HG02798 (cell line): ENCODE results near the gene CDK5RAP3.
"Not testable (repeated sequence)": the region's sequence is repeated elsewhere in the genome, so short reads cannot be mapped to it uniquely, and the experiment has no call there.

Experiments used
- ATAC-seq: cut with Tn5 transposase; IDR thresholded peaks from one replicate; pipeline ENCODE4 v1.9.1; 2021; ENCODE audit warnings: mild to moderate bottlenecking; ENCODE audit not compliant: unreplicated experiment, poor library complexity

The CDK5RAP3 gene

DNA sequence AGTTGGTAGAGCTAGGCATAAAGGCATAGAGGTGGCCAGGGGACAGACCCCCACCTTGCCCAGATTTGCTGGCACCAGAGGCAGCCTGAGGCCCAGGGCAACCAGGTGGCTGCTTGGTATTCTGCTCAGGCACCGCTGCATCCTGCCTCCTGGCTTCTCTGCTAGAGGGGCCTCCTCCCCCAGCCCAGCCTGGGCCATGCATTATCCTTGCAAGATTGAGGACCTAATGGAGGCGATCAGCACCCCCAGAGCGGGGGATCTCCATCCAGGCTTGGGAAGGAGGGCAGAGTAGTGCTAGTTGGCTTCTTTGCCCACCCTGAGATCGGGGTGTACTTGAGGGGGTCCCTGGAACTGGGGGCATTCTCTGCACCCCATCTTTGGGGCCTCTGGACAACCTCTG lies 23.8 kb downstream of the CDK5RAP3 start:
- ATAC-seq: no peak

DNA sequence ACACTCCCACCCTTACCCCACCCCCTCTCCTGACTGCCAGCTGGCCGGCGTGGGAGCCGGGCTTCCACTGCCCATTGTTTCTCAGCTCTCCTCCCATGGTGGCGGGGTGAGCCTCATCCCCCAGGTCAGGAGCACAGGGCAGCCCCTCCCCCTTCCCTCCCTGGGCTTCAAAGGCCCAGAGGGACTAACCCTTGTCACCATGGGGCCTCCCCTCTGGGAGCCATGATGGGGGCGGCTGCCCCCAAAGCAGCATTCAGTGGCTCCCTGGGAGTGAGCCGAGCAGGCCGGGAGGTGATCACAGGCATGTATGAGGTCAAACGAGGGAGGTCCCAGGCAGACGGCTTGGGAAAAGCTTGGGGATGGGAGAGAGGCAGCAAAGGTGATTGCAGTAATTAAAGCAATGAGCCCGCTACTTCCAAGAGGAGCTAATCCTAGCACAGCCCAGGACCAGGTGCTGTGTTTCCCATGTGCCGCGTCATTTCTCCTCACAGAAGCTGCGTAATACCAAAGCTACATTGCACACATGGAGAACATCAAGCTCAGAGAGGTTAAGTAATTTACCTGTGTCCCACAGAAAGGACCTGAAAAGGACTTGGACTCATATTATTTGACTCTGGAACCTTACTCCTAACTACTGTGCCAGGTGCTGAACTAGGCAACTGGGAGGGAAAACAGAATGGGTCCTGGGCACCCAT lies 24.5 kb downstream of the CDK5RAP3 start:
- ATAC-seq: no peak

DNA sequence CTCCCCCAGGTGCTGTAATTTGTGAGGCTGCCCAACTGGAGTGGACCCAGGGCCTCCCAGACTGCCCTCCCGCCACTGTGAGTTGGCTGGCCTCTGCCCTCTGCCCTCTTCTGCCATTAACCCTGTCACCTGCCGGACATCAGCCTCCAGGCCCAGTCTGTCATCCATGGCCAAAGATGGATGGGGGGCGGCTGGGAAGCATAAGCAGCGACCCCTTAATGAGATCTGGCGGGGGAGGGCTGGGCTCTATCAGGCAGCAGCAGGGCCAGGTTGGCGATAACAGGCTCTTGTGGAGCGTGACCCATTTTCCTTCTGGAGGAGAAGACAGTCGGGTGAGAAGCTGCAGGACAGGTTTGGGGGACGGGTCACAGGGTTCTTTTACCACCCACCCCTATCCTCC lies 25.3 kb downstream of the CDK5RAP3 start:
- ATAC-seq: no peak

DNA sequence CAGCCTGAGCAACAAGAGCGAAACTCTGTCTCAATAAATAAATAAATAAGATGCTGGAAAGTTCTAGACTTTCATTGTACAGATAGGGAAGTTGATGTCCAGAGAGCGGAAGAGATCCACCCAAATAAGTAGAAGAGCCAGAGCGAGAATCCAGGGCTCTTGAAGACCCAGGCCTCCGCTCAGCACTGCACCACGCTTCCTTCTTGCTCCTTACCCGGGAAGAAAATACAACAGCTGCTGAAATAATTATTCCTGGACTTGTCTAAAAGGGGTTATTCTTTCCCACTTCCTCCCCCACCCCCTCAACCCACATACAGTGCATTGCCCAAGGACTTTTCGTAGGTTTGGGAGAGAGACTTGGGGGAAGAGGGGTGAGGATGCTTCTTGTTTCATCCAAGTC lies 26.7 kb downstream of the CDK5RAP3 start:
- ATAC-seq: no peak

DNA sequence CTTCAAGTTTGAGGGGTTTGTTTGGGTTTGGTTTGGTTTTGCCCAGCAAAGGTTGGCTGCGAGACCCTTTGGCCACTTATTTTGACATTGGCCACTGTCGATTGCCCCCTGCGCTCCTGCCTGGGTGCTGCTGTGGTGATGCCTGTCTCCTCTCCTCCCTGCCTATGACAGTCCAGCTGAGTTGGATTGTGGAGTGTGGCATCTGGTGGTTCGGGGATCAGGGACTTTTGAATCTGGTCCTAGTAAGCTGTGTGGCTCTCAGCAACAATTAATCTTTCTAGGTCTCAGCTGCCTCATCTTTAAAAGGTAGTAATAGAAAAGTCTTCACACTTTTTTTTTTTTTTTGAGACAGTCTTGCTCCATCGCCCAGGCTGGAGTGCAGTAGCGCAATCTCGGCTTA lies 27.1 kb downstream of the CDK5RAP3 start:
- no peak for ATAC-seq

DNA sequence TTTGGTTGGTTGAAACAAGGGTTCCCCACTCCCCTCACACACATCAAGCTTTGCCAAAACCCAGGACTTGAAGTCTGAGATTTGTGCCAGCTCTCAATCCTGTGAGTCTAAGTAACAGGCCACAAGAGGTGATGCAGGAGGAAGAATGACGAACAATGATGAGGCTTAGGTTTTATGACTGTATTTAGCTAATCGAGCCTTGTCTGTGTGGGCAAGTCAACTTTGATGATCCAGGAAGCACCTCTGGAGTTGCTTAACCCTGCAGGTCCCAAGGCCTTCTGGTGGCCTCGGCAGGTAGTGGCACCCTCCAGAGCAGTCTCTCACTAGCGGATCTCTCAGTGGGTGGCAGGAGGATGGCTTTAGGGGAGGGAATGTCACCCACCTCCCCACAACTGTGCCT lies 28.7 kb downstream of the CDK5RAP3 start:
- ATAC-seq: no peak

DNA sequence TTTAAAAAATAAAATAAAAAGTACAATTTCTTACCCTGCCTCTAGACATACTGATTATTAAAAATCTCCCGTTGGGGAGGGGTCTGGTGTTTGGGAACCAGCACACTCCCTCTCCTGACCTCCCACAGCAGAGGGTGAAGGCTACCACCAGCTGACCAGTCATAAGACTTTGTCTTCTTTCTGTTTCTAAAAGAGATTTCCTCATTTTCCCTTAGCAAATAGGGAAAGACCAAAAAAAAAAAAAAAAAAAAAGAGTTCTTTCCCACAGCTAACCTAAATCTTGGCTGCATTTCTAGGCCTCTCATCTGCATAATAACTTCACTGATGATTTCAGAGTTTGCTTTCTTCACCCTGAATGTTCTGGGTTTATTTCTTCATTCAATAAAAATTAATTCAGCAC lies 30.3 kb downstream of the CDK5RAP3 start:
- ATAC-seq: no peak

DNA sequence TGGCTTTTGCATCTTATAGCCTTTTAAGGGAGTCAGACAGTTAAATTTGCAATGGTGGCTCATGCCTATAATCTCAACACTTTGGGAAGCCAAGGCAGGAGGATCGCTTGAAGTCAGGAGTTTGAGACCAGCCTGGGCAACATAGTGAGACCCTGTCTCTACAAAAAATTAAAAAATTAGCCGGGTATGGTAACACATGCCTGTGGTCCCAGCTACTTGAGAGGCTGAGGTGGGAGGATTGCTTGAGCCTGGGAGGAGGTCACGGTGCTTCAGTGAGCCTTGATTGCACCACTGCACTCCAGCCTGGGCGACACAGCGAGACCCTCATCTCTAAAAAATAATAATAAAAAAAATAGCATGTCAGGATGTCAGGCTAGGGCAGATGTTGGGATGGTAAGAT lies 30.7 kb downstream of the CDK5RAP3 start:
- not testable (repeated sequence) for ATAC-seq

DNA sequence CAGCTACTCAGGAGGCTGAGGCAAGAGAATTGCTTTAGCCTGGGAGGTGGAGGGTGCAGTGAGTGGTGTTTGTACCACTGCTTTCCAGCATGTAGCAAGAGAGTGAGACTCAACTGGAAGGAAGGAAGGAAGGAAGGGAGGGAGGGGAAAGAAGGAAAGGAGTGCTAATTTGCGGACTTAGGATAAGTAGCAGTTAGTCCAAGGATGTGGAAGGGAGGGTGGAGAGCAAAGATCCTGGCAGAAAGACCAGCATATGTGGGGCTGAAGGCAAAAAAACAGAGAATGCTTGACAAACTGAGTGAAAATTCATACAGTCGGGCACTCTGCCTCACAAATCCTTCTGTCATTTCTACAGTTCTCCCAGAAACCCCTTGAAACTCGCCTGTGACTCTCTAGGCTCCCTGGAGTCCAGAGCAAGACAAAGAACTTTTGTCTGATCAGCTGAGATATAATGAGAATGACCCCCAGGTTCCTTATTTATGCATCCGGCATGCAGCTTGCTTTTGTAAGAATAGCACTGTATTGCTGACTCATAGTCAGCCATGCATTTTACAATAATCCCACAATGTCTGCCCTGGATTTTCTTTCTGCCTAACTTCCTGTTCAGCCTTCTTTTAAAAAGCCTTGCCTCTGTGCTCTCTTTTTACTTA lies 31.5 kb downstream of the CDK5RAP3 start:
- ATAC-seq: peak; percentile 31

DNA sequence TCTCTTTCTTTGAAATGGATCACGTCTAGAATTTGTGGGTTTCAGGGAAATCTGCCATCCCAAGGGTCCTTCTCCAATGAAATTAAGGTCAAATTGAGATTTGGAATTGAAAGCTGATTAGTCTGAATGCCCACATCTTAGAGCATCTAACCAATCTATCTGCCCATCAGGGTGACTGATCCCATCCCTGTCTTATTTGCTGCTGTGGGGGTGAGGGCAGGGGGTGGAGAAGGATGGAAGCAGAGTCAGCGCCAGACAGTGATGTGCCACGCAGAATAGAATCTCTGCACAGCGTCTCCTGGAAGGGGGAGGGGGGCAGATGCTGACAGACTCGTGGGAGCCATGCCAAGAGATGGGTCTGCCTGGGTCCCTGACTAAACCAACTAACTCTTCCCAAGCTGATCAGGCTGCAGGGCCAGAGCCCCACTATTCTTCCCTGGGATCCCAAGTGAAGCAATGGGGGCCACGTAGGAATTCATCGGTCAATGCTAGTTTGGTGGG lies 32.1 kb downstream of the CDK5RAP3 start:
- ATAC-seq: no peak

DNA sequence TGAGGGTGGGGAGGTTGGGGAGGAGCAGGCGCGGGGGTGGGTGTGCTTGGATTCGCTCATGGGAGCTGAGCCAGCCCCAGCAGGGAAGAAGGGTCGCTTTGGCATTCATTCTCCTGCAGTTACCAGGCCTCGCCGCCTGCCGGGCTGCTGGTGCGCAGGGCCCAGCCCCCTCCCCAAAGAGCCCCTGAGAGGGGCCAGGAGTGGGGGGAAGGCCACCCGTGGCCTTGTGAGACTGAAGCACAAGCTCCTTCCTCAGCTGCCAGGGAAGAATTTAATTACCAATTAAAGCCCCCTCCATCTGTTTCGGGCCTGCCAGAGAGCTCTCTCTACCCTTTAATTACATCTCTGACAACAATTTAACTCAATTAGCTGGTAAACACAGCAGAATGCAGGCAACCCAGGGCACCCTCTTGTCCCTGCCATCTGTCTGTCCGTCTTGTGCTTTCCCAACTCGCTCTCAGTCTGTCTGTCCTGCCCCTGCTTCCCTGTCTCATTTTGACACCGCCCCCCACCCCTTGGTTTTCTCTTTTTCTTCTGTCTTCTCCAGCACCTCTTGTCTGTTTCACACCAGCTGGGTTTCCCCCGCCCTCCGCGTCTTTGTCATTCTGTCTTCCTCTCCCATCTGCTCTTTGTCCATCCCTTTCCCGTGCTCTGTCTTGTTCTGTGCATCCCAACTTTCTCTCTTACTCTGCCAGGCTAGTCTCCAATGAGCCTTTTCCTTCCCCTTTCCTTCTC lies 32.7 kb downstream of the CDK5RAP3 start:
- ATAC-seq: no peak

DNA sequence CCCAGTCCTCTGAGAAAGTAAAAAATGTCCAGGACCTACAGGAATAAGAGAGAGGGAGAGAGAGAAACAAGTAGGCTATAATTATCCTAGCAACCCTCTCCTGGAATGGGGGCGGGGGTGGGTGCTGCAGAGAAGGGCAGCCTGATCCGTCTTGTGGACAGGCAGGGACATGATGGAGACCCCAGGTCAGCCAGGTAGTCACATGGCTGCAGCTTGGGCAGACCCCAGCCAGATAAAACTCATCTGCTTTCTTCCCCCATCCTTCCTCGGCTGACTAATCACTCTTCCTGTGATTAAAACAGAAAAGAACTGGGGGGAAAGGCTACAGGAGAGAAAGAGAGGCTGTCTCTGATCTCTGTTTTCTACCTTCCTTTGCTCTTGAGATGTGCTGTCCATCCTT lies 34.1 kb downstream of the CDK5RAP3 start:
- ATAC-seq: no peak

DNA sequence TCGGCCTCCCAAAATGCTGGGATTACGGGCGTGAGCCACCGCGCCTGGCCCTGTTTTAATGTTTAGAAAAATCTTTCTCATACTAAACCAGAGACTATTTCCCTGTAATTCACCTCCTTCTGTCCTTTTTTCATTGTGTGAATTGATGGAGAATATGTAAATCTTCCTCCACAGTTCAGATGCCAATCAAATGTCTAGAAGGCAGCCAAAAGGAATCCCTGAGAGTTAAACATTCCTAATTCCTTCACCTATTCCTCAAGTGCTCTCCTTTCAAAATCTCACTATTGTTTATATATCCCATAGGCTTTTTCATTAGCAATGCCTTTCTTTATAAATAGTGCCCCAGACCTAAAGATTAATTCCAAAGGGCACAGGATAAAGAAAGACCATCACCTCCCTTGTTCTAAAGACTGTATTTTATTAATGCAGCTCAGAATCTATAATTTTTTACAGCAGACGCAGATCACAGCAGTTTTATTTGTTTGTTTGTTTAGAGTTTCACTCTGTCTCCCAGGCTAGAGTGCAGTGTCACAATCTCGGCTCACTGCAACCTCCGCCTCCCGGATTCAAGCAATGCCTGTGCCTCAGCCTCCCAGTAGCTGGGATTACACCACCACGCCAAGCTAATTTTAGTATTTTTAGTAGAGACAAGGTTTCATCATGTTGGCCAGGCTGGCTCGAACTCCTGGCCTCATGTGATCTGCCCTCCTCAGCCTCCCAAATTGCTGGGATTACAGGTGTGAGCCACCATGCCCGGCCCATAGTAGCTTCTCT lies 36.2 kb downstream of the CDK5RAP3 start:
- no peak for ATAC-seq

DNA sequence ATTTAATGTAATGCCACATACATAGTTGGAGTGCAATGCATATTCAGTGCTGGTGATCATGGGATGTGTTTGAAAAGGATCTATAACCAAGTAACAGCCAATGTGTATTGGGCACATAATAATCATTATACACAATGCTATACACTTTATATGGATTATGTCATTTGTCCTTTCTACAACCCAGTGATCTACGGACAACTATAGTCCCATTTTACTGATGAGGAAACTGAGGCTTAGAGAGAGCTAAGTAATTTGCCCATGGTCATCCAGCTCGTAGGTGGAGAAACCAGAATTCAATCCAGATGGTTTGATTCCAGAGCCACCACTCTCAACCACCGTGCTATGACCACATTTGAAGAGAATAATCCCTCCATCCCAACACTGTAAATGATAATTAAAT lies 39.3 kb downstream of the CDK5RAP3 start:
- ATAC-seq: no peak

DNA sequence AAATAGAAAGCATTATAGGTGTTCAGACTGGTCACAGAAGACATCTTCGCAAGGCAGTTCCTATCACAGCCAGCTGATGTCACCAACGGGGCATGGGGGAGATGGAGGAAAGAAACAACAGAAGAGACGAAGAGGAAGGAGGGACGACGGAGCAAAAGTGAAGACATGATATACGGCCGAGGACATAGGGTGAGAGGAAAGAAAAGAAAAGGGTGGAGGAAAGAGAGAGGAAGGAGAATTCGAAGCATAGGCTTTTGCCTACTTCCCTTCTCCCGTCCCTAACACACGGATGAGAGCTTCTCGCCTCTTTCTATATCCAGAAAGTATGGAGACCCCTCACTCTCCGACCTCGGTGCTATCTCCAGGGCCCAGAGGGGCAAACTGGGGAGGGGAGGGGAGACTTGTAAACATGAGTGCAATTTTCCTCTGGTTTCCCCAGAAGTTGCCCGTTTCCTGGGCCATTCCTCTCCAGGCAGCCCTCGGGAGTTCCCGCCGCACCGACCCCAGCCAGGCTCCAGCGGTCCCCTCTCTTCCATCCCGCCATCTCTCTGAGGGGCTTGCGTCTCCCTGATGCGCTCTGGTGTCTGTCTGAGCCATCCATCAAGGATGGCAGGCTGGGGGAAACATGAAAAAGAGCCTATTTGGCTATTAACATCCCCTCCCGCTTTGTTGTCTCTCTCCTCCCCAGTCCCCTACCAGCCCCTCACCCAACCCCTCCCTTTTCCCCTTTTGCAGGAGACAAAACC lies 40.7 kb downstream of the CDK5RAP3 start:
- ATAC-seq: no peak

DNA sequence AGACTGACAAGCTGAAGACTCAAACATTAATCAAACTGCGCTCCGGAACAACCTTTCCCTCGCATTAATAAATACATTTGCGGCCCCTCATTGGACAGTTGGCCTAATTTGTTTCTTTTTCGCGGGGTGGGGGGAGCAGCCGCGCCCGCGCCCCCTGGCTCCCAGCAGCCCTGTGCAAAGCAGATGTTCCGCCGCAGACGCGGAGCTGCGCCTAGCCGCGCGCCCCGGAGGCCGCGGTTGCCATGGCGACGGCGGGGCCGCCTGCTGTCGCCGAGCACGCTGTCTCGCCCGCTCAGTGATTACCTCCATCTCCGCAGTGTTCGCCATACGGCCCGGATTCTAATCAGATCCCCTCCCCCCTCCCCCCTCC lies 41.2 kb downstream of the CDK5RAP3 start:
- peak; percentile 45 for ATAC-seq

DNA sequence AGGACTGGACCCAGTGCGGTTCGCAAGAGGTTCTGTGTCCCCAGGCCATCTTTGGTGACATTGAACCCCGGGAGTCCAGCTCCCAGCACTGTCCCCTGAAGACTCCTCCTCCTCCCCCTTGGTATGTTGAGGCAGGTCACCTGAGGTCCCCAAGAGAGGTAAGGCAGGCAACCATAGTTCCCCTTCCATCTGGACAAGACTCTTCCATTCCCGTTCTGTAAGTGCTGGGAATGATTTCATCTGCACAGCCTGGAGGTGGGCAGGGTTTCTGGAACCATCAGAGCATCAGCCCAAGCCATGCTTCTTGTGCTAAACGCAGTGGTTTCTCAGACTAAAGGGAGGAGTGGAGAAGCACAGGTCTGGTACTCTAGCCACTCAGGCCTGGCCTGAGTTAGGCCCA lies 41.7 kb downstream of the CDK5RAP3 start:
- ATAC-seq: no peak

DNA sequence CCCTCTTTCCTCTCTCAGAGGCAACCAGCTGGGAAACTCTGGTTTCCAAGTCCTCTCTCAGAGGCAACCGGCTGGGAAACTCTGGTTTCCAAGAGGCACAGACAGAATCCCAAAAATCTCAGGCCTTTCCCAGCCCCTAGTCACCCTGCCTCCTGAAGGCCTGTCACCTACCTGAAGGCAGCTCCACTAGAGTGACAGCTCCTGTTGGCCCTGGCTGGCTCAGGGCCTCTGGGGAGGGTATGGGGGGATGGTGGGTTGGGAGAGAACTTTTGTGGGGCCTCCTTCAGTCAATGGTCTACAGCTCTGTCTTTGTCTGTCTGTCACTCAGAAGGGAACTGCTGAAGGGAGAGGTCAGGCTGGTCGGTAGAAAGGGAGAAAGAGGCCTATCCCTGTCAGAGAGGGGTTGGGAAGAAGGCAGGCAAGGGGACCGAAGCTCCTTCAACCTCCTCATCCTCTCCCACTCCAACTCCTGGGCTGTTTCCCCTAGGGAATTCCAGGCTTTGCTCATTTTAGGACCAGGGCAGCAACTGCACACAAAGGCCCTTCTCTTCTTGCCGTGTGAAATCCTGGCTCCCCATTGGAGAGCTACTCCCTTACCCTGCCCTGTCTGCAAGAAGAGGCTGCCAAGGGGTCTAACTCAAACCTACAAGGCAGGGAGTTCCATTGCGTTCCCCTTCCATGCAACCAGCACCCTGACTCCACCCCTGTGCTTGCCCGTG lies 43.1 kb downstream of the CDK5RAP3 start:
- no peak for ATAC-seq

DNA sequence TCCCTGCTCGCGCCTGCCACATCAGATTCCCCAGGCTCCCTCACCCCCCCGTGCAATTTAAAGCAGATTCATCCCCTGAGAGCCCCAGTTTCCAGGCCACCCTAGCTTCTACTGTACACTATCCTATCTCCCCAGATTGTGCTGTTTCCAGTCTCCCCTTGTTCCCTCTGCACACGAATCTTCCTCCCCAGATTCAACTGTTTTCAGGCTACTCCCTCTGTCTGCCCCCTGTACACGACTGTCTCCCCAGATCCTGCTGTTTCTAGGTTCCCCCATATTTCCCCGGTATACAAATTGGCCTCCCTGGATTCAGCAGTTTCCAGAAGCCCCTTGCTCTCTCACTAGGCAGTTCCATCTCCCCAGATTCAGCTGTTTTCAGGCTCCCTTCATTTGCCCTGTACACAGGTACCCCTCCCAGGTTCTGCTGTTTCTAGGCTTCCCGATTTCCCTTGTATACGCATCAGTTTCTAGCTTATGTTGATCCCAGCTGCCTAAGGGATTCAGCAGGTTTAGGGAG lies 43.7 kb downstream of the CDK5RAP3 start:
- no peak for ATAC-seq
